Stomach (tissue), 9 donors: ENCODE results near the gene SCD5. TPM values are rescaled to one million over a fixed set of nuclear protein-coding genes. Genes with fewer than 3 reads are reported as not detected.

Experiments used
- DNase-seq, 2 donors: peaks; one replicate each; pipeline versions ENCODE4 v3.0.0 to v3.0.0-alpha.2; 2013 to 2019
- H3K27ac ChIP-seq, 5 donors: fragments of 200-600 bp in 4 of 5; sonication (generic) in 4 of 5; one replicate each; pipeline ENCODE4 v1.5.1; 2013 to 2019; ENCODE audit warnings: mild to moderate bottlenecking in 1 of 5, moderate library complexity in 1 of 5
- H3K27me3 ChIP-seq, 3 donors: fragments of 200-600 bp; sonication (generic); one replicate each; pipeline ENCODE4 v1.5.1; 2017 to 2019; ENCODE audit warnings: mixed run types in 1 of 3
- H3K36me3 ChIP-seq, 4 donors: fragments of 200-600 bp; sonication (generic); 1 replicate in 3 of 4; 2 replicates in 1 of 4; pipeline ENCODE4 v1.5.1; 2016 to 2019
- H3K4me1 ChIP-seq, 4 donors: fragments of 200-600 bp; sonication (generic); one replicate each; pipeline ENCODE4 v1.5.1; 2016 to 2019
- H3K4me3 ChIP-seq, 4 donors: fragments of 200-600 bp; sonication (generic) in 3 of 4; one replicate each; pipeline ENCODE4 v1.5.1; 2016 to 2019; ENCODE audit warnings: mild to moderate bottlenecking in 1 of 4
- H3K9me3 ChIP-seq, 4 donors: fragments of 200-600 bp; sonication (generic); one replicate each; pipeline ENCODE4 v1.5.1; 2016 to 2019
- EP300 ChIP-seq: sonication (generic); formaldehyde crosslinking; IDR thresholded peaks from one replicate; pipeline ENCODE4 v1.6.1; 2017; ENCODE audit warnings: antibody characterized with exemption
- POLR2A ChIP-seq, 4 donors: fragments of 450-650 bp; IDR thresholded peaks; one replicate each; pipeline ENCODE4 v1.6.1; 2016; ENCODE audit warnings: antibody characterized with exemption in 4 of 4, control low read depth in 2 of 4, mild to moderate bottlenecking in 1 of 4, moderate library complexity in 1 of 4
- POLR2AphosphoS5 ChIP-seq, 3 donors: sonication (generic); formaldehyde crosslinking; IDR thresholded peaks; one replicate each; pipeline ENCODE4 v1.6.1; 2016; ENCODE audit warnings: antibody characterized with exemption in 3 of 3
- WGBS, 5 donors: extraction: QIAGEN DNeasy Blood & Tissue Kit in 3 of 5; methylation state at CpG; one replicate each; pipeline versions ENCODE4 v1.1.5 to v1.1.7; 2013 to 2018; 5-methylcytosine and 5-hydroxymethylcytosine counted together
- intact Hi-C: fragments of 100-400 bp; cut with DNase I; formaldehyde crosslinking; loops from one replicate; pipeline ENCODE4 v1.15.1; 2023; ENCODE audit warnings: low total_unique reads
- polyA plus RNA-seq, 3 donors: library from polyadenylated mRNA; stranded (reverse); fragments of 200-250 nt; gene quantifications; one replicate each; pipeline ENCODE4 v1.2.3, GENCODE V29; 2013
- total RNA-seq, 5 donors: library from RNA; depleted of rRNA; stranded (reverse); fragments of >200 nt; gene quantifications; one replicate each; pipeline versions ENCODE4 v1.1.0 to v1.2.3, GENCODE V29; 2014 to 2016
- TF ChIP-seq, protein P1 (sequence below), 7 experiments: fragments of 450-650 bp in 4 of 7; fragments of 200-600 bp in 3 of 7; sonication (generic) in 3 of 7; IDR thresholded peaks; one replicate each; pipeline ENCODE4 v1.5.1; 2016 to 2019; ENCODE audit warnings: antibody characterized with exemption in 7 of 7, control low read depth in 2 of 7, mild to moderate bottlenecking in 1 of 7
- donor health status: healthy with polysubstance abuse.
- donor health status: Bipolar disorder and iron deficiency.
- donor health status: healthy.

The SCD5 gene
- total and polyA plus RNA-seq, 8 donors: 0.58 to 35.9 (median 9.9) TPM

DNA sequence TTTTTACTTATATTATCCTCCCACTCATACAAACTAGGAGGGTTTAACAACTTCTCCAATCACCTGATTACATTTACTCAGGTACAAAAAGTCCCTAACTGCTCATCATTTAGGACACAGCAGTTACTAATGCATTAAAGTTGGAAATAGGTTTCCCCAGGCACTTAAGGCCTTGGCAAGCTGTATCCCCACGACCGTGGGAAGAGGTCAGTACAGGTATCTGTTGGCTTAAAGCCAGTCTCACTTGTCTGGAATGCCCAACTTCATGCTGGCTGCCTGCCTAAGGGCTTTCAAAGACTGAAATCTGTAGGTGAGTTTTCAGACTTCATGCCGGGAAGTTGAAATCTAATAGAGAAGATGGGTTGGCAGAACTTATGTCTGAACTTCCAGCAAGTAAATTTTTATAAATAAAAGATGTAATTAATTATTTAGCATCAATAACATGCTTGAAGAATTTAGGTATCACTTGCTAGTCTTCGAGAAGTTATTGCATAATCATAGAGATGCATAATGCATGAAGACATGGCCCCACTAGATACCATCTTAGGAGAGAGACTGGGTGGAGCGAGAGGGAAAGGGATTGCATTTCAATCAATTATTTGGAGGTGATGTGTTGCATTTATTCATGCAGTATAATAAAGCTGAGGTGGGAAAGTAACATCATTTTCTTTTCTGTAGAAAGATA lies 54.2 kb downstream of the SCD5 start:
- no peaks in the 10 kb centered on the region for H3K9me3 ChIP-seq
- no peaks in the 10 kb centered on the region for H3K27me3 ChIP-seq
- intact Hi-C loops: loop anchor here (10.0 kb wide), 1 partner anchor 280 kb away; no protein-coding TSS in a partner anchor
- H3K4me1 ChIP-seq: no peaks in the 10 kb centered on the region
- H3K4me3 ChIP-seq: no peak overlapping the region
- 37 to 67% (median 49%) methylated on average over 5 of the region's 5 CpGs for WGBS, 5 donors
- H3K27ac ChIP-seq: peak overlapping the region in 1 of 5 donors; percentile 31
- no peaks in the 10 kb centered on the region for H3K36me3 ChIP-seq
- peak; percentile 71 to 82 for DNase-seq
- no peak for TF ChIP-seq POLR2A (IDR thresholded peaks at IDR 0.05)
- TF ChIP-seq, protein P1, sequence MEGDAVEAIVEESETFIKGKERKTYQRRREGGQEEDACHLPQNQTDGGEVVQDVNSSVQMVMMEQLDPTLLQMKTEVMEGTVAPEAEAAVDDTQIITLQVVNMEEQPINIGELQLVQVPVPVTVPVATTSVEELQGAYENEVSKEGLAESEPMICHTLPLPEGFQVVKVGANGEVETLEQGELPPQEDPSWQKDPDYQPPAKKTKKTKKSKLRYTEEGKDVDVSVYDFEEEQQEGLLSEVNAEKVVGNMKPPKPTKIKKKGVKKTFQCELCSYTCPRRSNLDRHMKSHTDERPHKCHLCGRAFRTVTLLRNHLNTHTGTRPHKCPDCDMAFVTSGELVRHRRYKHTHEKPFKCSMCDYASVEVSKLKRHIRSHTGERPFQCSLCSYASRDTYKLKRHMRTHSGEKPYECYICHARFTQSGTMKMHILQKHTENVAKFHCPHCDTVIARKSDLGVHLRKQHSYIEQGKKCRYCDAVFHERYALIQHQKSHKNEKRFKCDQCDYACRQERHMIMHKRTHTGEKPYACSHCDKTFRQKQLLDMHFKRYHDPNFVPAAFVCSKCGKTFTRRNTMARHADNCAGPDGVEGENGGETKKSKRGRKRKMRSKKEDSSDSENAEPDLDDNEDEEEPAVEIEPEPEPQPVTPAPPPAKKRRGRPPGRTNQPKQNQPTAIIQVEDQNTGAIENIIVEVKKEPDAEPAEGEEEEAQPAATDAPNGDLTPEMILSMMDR (IDR thresholded peaks at IDR 0.05): no peak
- TF ChIP-seq EP300: no peak
- peak in 1 of 3 donors; percentile 48 for TF ChIP-seq POLR2AphosphoS5 (IDR thresholded peaks at IDR 0.05)

DNA sequence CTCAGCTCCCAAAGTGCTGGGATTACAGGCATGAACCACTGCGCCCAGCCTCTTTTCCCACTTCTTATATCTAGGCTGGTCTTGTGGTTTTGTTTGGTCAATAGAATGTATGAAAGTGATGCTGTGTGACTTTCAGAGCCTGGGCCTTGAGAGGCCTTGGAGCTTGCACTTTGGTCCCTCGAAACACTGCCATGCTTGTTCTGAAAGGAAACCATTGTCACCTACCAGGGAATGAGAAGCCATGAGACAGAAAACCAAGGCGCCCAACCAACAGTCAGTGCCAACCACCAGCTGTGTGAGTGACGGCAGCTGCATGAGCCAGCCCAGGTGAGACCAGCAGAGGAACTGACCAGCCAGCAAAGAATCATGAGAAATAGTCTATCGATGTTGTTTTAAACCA lies 57.4 kb downstream of the SCD5 start:
- no peak overlapping the region for H3K27ac ChIP-seq
- intact Hi-C loops: loop anchor here (10.0 kb wide), 1 partner anchor 276 kb away; no protein-coding TSS in a partner anchor
- no peak for TF ChIP-seq EP300
- TF ChIP-seq POLR2A (IDR thresholded peaks at IDR 0.05): no peak
- no peak for TF ChIP-seq POLR2AphosphoS5 (IDR thresholded peaks at IDR 0.05)
- TF ChIP-seq, protein P1 (IDR thresholded peaks at IDR 0.05): no peak
- no peak overlapping the region for H3K4me3 ChIP-seq
- no peaks in the 10 kb centered on the region for H3K9me3 ChIP-seq
- no peak for DNase-seq
- H3K4me1 ChIP-seq: no peaks in the 10 kb centered on the region
- H3K36me3 ChIP-seq: no peaks in the 10 kb centered on the region
- 82 to 97% (median 92%) methylated on average over 5 of the region's 5 CpGs for WGBS, 5 donors
- no peaks in the 10 kb centered on the region for H3K27me3 ChIP-seq

DNA sequence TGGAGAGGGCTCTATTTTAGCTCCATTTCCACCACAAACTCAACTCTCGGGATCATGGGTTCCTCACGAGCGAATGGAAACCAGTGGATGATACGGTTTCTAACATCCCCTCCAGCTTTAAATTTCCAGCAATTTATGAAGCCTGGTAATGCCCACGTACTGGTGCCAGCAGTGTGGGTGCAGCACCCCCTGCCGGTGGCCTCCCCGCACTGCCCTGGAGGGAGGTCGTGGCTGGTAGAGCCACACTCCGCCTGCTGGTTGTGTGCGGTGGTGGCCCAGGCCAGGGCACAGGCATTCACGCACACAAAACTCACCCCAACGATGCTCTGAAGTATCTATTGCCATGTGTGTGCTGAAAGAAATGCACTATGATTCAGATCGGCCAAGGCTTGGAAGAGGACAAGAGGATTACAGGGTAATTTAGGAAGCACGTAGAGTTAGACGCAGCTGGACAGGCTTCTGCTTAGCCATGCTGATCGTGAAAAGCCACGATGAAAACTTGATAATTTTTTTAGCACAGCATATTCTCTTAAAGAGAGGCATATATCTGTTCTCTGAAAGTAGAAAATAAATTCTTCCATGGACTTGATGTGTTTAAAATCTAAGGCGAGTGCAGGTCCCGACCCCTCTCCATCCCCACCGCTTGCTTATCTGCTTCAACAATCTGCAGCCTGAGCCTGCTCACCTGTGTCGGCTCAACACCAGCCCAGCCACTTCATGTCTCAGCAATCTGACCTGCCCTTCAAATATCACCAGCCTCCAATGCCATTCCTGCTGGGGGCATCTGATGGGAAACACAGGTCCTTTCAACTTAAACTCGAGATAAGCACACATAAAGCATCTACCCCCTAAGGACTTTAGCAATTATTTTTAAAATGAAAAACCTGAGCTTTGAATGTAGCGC lies 59.1 kb downstream of the SCD5 start:
- H3K36me3 ChIP-seq: no peaks in the 10 kb centered on the region
- no peaks in the 10 kb centered on the region for H3K9me3 ChIP-seq
- no peak overlapping the region for H3K4me3 ChIP-seq
- H3K27ac ChIP-seq: no peak overlapping the region
- peak; percentile 79 to 83 for DNase-seq
- H3K27me3 ChIP-seq: no peaks in the 10 kb centered on the region
- no peaks in the 10 kb centered on the region for H3K4me1 ChIP-seq
- WGBS, 5 donors: 63 to 70% (median 65%) methylated on average over 21 to 23 of the region's 23 CpGs
- intact Hi-C loops: loop anchor here (10.0 kb wide), 1 partner anchor 275 kb away; no protein-coding TSS in a partner anchor
- TF ChIP-seq POLR2A (IDR thresholded peaks at IDR 0.05) (no peak), EP300 (no peak), POLR2AphosphoS5 (IDR thresholded peaks at IDR 0.05) (peak in 1 of 3 donors; percentile 58)
- TF ChIP-seq, protein P1 (IDR thresholded peaks at IDR 0.05): peak in 5 of 7 experiments; percentile 77 to 98 (median 92)

DNA sequence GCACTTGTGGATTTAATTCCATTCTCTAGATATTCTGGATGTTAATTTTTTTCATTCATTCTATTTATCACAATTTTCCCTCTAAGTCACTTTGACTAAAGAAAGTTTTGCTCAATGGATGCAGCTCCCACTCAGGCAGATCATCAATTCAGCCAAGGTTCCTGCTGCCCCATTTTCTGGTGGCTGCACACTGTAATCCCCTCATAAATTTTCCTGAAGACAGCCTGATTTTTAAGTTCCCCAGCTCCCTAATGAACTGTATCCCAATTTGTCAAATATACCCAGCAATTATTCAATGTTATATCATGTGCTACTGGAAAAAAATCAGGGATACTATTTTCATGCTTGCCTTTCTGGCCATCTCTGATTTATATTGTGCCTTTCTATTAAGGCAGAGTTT lies 61.2 kb downstream of the SCD5 start:
- H3K9me3 ChIP-seq: no peaks in the 10 kb centered on the region
- no peaks in the 10 kb centered on the region for H3K27me3 ChIP-seq
- no peak for DNase-seq
- peaks cover 0 to 8% (median 1%) of the 10 kb centered on the region in 4 donors for H3K4me1 ChIP-seq
- intact Hi-C loops: no loop called here
- no peak overlapping the region for H3K4me3 ChIP-seq
- no peaks in the 10 kb centered on the region for H3K36me3 ChIP-seq
- H3K27ac ChIP-seq: no peak overlapping the region
- no peak for TF ChIP-seq POLR2A (IDR thresholded peaks at IDR 0.05)
- TF ChIP-seq, protein P1 (IDR thresholded peaks at IDR 0.05): no peak
- no peak for TF ChIP-seq EP300
- TF ChIP-seq POLR2AphosphoS5 (IDR thresholded peaks at IDR 0.05): no peak
